Liver (tissue), 3 donors: Measurements from ENCODE around the gene DRAXIN.

Experiments
- RAD21 ChIP-seq, 2 donors: IDR thresholded peaks; 2 replicates each; pipeline ENCODE4 v1.6.1; 2016; ENCODE audit warnings: antibody characterized with exemption in 2 of 2, mild to moderate bottlenecking in 2 of 2
- SP1 ChIP-seq: IDR thresholded peaks from 2 replicates; pipeline ENCODE4 v1.6.1; 2018; ENCODE audit warnings: antibody characterized with exemption, mild to moderate bottlenecking
- TF ChIP-seq, protein P1 (sequence below): fragments of 150-350 bp; IDR thresholded peaks from 2 replicates; pipeline ENCODE4 v1.5.1; 2017; ENCODE audit warnings: improper control_type of control experiment, low read depth, low read length; ENCODE audit not compliant: missing input control
- TF ChIP-seq, protein P2 (sequence below): IDR thresholded peaks from 2 replicates; pipeline ENCODE4 v1.6.1; 2016; ENCODE audit warnings: antibody characterized with exemption
- TF ChIP-seq, protein P3 (sequence below): IDR thresholded peaks from 2 replicates; pipeline ENCODE4 v1.6.1; 2016; ENCODE audit warnings: antibody characterized with exemption, mild to moderate bottlenecking
- donor health status: healthy.
- donor health status: healthy.

DNA sequence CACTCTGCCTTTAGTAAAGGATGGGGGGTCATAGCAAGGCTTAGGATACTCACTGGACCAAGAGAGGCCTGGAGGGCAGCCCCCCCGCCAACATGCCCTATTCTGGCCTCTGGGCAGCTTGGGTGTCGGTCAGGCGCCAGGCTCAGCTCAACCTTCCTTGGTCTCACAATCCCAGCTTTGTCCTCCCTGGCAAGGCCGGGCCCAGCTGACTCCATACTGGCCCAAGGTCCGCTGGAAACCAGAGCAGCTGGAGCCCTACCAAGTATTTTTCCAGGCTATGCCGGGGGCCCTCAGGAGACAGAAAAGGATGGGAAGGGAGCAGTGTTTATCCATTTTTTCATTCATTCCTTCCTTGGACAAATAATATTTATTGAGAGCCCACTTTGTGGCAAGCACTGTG, 43.5 kb upstream of the DRAXIN start:
- TF ChIP-seq, protein P1, sequence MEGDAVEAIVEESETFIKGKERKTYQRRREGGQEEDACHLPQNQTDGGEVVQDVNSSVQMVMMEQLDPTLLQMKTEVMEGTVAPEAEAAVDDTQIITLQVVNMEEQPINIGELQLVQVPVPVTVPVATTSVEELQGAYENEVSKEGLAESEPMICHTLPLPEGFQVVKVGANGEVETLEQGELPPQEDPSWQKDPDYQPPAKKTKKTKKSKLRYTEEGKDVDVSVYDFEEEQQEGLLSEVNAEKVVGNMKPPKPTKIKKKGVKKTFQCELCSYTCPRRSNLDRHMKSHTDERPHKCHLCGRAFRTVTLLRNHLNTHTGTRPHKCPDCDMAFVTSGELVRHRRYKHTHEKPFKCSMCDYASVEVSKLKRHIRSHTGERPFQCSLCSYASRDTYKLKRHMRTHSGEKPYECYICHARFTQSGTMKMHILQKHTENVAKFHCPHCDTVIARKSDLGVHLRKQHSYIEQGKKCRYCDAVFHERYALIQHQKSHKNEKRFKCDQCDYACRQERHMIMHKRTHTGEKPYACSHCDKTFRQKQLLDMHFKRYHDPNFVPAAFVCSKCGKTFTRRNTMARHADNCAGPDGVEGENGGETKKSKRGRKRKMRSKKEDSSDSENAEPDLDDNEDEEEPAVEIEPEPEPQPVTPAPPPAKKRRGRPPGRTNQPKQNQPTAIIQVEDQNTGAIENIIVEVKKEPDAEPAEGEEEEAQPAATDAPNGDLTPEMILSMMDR = no peak
- TF ChIP-seq SP1 (no peak), RAD21 (IDR thresholded peaks at IDR 0.05) (no peak)
- TF ChIP-seq, protein P2, sequence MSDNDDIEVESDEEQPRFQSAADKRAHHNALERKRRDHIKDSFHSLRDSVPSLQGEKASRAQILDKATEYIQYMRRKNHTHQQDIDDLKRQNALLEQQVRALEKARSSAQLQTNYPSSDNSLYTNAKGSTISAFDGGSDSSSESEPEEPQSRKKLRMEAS = no peak
- TF ChIP-seq, protein P3, sequence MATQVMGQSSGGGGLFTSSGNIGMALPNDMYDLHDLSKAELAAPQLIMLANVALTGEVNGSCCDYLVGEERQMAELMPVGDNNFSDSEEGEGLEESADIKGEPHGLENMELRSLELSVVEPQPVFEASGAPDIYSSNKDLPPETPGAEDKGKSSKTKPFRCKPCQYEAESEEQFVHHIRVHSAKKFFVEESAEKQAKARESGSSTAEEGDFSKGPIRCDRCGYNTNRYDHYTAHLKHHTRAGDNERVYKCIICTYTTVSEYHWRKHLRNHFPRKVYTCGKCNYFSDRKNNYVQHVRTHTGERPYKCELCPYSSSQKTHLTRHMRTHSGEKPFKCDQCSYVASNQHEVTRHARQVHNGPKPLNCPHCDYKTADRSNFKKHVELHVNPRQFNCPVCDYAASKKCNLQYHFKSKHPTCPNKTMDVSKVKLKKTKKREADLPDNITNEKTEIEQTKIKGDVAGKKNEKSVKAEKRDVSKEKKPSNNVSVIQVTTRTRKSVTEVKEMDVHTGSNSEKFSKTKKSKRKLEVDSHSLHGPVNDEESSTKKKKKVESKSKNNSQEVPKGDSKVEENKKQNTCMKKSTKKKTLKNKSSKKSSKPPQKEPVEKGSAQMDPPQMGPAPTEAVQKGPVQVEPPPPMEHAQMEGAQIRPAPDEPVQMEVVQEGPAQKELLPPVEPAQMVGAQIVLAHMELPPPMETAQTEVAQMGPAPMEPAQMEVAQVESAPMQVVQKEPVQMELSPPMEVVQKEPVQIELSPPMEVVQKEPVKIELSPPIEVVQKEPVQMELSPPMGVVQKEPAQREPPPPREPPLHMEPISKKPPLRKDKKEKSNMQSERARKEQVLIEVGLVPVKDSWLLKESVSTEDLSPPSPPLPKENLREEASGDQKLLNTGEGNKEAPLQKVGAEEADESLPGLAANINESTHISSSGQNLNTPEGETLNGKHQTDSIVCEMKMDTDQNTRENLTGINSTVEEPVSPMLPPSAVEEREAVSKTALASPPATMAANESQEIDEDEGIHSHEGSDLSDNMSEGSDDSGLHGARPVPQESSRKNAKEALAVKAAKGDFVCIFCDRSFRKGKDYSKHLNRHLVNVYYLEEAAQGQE = no peak
